Measurements from ENCODE around the gene UROD.
"Not testable (repeated sequence)": the region's sequence is repeated elsewhere in the genome, so short reads cannot be mapped to it uniquely, and the experiment has no call there.

UROD gene

DNA sequence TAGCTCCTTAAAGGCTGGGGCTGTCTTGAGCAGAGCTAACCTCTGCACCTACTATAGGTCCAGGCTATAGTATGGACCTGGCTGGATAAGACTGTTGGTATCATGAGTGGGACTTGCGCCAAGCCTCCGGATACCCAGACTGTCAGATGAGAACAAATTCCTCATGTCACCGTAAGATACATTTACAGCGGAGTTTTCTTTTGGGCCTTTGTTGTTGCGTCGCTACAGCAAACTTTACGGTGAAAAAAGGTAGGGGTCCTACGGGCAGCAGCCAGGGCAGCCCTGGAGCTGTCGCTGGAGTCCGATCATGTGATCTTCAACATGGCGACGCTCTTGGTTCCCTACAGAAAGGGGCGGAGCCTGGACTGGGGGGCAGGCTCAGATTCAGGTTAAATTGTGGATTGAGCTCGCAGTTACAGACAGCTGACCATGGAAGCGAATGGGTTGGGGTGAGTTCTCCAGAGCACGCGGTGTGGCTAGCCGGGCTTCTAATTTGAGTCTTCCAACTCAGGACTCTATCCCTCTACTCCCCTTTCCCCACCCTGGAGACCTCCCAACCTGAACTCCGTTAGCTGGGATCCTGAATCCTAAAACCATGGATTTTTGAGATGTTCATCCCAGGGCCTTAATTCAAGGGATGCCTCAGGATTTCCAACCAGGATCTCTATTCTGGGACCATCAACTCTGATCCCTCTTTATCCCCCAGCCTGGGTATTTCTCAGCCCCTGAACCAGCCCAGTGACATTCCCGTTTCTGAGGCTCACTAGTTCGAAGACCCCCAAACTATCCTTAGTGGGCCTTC is at the start of gene UROD:
UROD (plus strand) TSS at position 418 of the 802 bp plus-strand sequence; CDS start at position 430, 12 bp downstream.
- peak; percentile 91 for DNase-seq (ENCODE audit: low spot score)

DNA sequence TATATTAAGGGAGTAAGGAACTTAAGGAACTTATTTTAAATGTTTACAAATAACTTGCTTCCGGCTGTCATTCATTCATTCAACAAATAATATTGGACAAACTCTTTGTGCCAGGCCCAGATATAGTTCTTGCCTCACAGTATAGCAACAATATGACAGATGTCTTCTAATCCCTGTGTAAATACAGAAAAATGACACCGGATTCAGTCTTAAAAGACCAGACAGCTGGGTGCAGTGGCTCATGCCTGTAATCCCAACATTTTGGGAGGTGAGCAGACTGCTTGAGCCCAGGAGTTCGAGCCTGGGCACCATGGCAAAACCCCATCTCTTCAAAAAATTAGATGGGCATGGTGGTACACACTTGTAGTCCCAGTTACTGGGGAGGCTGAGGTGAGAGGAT is 49.3 kb upstream of the UROD start:
- TF ChIP-seq, protein P1, sequence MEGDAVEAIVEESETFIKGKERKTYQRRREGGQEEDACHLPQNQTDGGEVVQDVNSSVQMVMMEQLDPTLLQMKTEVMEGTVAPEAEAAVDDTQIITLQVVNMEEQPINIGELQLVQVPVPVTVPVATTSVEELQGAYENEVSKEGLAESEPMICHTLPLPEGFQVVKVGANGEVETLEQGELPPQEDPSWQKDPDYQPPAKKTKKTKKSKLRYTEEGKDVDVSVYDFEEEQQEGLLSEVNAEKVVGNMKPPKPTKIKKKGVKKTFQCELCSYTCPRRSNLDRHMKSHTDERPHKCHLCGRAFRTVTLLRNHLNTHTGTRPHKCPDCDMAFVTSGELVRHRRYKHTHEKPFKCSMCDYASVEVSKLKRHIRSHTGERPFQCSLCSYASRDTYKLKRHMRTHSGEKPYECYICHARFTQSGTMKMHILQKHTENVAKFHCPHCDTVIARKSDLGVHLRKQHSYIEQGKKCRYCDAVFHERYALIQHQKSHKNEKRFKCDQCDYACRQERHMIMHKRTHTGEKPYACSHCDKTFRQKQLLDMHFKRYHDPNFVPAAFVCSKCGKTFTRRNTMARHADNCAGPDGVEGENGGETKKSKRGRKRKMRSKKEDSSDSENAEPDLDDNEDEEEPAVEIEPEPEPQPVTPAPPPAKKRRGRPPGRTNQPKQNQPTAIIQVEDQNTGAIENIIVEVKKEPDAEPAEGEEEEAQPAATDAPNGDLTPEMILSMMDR (IDR thresholded peaks at IDR 0.05), result no peak

More for the DNA sequence above, at the start of gene UROD:
- H3K4me3 ChIP-seq, result peak within 1 kb of the TSS; percentile 99
- TF ChIP-seq, protein P1 (IDR thresholded peaks at IDR 0.05), result no peak
- H3K27ac ChIP-seq, result peak within 1 kb of the TSS; percentile 63 to 90

DNA sequence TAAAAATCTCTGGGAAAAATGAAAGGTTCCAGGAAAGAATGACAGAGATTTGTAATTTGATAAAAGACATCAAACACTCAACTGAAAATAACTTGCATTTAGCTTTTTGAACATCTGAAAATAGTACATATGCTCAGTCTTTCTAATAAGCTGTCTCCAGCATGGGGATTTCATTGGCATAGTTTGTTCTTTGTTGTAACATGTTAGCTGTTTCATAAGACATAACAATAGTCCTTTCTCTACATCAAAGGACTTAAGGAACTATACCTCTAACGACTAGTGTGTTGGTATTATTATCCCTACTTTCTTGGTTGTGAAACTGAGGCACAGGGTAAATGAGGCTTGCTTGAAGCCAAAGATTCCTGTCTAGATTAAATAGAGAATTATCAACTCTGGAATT is 47.7 kb upstream of the UROD start:
- no peak overlapping the region for H3K4me3 ChIP-seq
- H3K27ac ChIP-seq, result no peak overlapping the region
- no peak for DNase-seq (ENCODE audit: low spot score)
- TF ChIP-seq, protein P1 (IDR thresholded peaks at IDR 0.05), result no peak

More for the DNA sequence above, 49.3 kb upstream of the UROD start:
- H3K27ac ChIP-seq, result no peak overlapping the region
- H3K4me3 ChIP-seq, result no peak overlapping the region
- no peak for DNase-seq (ENCODE audit: low spot score)

DNA sequence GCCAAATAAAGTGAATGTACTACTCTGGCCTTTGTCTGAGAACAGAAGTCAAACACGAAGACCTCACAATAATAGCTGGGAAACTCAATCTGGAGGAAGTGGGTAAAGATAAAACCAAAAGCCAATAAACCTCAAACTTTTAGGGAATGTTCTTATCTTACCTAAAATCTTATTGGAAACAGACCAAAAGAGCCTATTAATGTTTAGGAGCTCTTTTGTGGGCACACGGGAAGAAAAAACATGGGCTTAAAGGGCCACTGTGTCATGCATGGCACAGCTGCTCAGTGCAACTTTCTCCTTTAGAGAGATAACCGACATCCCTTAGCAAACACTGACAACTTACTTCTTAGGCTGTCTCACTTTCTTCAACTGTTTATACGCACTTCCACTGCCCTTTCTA is 41.7 kb upstream of the UROD start:
- TF ChIP-seq, protein P1 (IDR thresholded peaks at IDR 0.05), result no peak
- H3K27ac ChIP-seq, result no peak overlapping the region
- H3K4me3 ChIP-seq, result no peak overlapping the region
- no peak for DNase-seq (ENCODE audit: low spot score)

DNA sequence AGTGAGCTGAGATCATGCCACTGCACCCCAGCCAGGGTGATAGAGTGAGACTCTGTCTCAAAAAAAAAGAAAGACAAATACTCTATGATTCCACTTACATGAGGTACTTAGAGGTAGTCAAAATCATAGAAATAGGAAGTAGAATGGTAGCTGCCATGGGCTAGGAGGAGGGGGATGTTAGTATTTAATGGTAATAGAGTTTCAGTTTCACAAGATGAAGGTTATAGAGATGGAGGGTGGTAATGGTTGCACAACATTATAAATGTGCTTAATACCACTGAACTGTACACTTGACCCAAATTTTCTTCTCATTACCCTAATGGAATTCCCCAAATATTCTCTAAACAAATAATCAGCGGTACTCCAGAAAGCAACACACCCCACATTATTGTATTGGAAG is 38.4 kb upstream of the UROD start:
- no peak for DNase-seq (ENCODE audit: low spot score)
- TF ChIP-seq, protein P1 (IDR thresholded peaks at IDR 0.05), result no peak

DNA sequence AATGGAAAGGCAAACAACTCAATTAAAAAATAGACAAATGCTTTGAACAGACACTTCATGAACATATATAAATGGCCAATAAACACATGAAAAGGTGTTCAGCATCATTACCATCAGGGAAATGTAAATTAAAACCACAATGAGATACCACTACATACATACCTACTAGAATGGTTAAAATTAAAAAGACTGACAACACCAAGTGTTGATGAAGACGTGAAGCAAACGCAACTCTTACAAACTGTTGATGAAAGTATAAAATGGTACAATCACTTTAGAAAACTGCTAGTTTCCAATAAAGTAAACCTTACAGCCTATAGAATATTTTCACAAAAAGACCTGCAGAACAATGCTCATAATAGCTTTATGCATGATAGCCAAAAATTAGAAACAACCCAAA is 35.8 kb upstream of the UROD start:
- TF ChIP-seq, protein P1 (IDR thresholded peaks at IDR 0.05), result no peak
- Histone ChIP-seq H3K27ac (no peak overlapping the region), H3K4me3 (no peak overlapping the region)
- DNase-seq (ENCODE audit: low spot score), result no peak

More for the DNA sequence above, 38.4 kb upstream of the UROD start:
- H3K4me3 ChIP-seq, result no peak overlapping the region
- H3K27ac ChIP-seq, result no peak overlapping the region

DNA sequence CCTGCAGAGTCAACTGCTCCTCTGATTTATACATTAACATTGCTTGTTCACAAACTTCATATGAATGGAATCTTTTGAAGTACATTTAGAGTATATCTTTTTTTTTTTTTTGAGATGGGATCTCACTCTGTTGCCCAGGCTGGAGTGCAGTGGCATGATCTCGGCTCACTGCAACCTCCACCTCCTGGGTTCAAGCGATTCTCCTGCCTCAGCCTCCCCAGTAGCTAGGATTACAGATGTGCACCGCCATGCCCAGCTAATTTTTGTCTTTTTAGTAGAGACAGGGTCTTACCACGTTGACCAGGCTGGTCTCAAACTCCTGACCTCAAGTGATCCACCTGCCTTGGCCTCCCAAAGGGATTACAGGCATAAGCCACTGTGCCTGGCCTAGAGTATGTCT is 34.7 kb upstream of the UROD start:
- H3K27ac ChIP-seq; DNase-seq (ENCODE audit: low spot score); H3K4me3 ChIP-seq: not testable (repeated sequence)

All from coronary artery (tissue), 2 donors.